Adipocyte (in vitro differentiated cells): Measurements from ENCODE around the gene MAST4.

Experiments used
- DNase-seq: peaks from one replicate; pipeline ENCODE4 v3.0.0-alpha.2; 2015; ENCODE audit warnings: low read depth
- H3K27me3 ChIP-seq: replicated peaks from 2 replicates; pipeline ENCODE4 v1.7.0; 2013; ENCODE audit warnings: mild to moderate bottlenecking, low read length, moderate library complexity; ENCODE audit not compliant: control insufficient read depth, insufficient read depth
- H3K36me3 ChIP-seq: 2 replicates; pipeline ENCODE4 v1.7.0; 2013; ENCODE audit warnings: low read length, mild to moderate bottlenecking, moderate library complexity; ENCODE audit not compliant: control insufficient read depth, insufficient read depth, severe bottlenecking
- H3K4me1 ChIP-seq: 2 replicates; pipeline ENCODE4 v1.7.0; 2013; ENCODE audit warnings: mild to moderate bottlenecking, low read length, moderate library complexity; ENCODE audit not compliant: control insufficient read depth, insufficient read depth
- H3K4me3 ChIP-seq: 2 replicates; pipeline ENCODE4 v1.7.0; 2013; ENCODE audit warnings: mild to moderate bottlenecking, low read length, moderate library complexity
- H3K9ac ChIP-seq: 2 replicates; pipeline ENCODE4 v1.7.0; 2013; ENCODE audit warnings: mild to moderate bottlenecking, low read length, moderate library complexity
- H3K9me3 ChIP-seq: 2 replicates; pipeline ENCODE4 v1.7.0; 2013; ENCODE audit warnings: mild to moderate bottlenecking, low read length, moderate library complexity; ENCODE audit not compliant: control insufficient read depth

MAST4 gene

GRCh38 chr5:66828548-66829357, 232.6 kb downstream of the MAST4 start:
- no peaks in the 10 kb centered on the region for H3K36me3 ChIP-seq
- H3K4me1 ChIP-seq, result peaks cover 4% of the 10 kb centered on the region
- DNase-seq, result peak; percentile 78
- no peaks in the 10 kb centered on the region for H3K9me3 ChIP-seq
- peaks cover 6% of the 10 kb centered on the region for H3K27me3 ChIP-seq
- H3K4me3 ChIP-seq, result peak overlapping the region; percentile 77
- peak overlapping the region; percentile 38 for H3K9ac ChIP-seq

GRCh38 chr5:66829358-66829674, 233.1 kb downstream of the MAST4 start:
- H3K9me3 ChIP-seq, result no peaks in the 10 kb centered on the region
- H3K4me1 ChIP-seq, result peaks cover 4% of the 10 kb centered on the region
- DNase-seq, result peak; percentile 77
- H3K36me3 ChIP-seq, result no peaks in the 10 kb centered on the region
- peaks cover 6% of the 10 kb centered on the region for H3K27me3 ChIP-seq
- peak overlapping the region; percentile 38 for H3K9ac ChIP-seq
- H3K4me3 ChIP-seq, result peak overlapping the region; percentile 77

GRCh38 chr5:66829826-66830225, 233.6 kb downstream of the MAST4 start:
- no peak overlapping the region for H3K4me3 ChIP-seq

GRCh38 chr5:66830636-66831035, 234.4 kb downstream of the MAST4 start:
- Histone ChIP-seq H3K27me3 (peaks cover 6% of the 10 kb centered on the region), H3K4me3 (no peak overlapping the region), H3K9me3 (no peaks in the 10 kb centered on the region), H3K4me1 (peaks cover 4% of the 10 kb centered on the region), H3K36me3 (no peaks in the 10 kb centered on the region), H3K9ac (no peak overlapping the region)
- DNase-seq, result no peak

More at GRCh38 chr5:66829826-66830225, 233.6 kb downstream of the MAST4 start:
- peak; percentile 52 for DNase-seq
- H3K9ac ChIP-seq, result no peak overlapping the region
- H3K27me3 ChIP-seq, result peaks cover 6% of the 10 kb centered on the region
- no peaks in the 10 kb centered on the region for H3K36me3 ChIP-seq
- no peaks in the 10 kb centered on the region for H3K9me3 ChIP-seq
- peaks cover 4% of the 10 kb centered on the region for H3K4me1 ChIP-seq

- Histone ChIP-seq H3K4me3 (no peak overlapping the region), H3K4me1 (no peaks in the 10 kb centered on the region), H3K9ac (no peak overlapping the region), H3K27me3 (no peaks in the 10 kb centered on the region), H3K9me3 (no peaks in the 10 kb centered on the region), H3K36me3 (no peaks in the 10 kb centered on the region)
- DNase-seq, result no peak
Measured at GRCh38 chr5:66839636-66840185, 243.5 kb downstream of the MAST4 start.

GRCh38 chr5:66840511-66841013, 244.4 kb downstream of the MAST4 start:
- Histone ChIP-seq H3K36me3 (no peaks in the 10 kb centered on the region), H3K4me3 (no peak overlapping the region), H3K27me3 (no peaks in the 10 kb centered on the region), H3K4me1 (no peaks in the 10 kb centered on the region), H3K9ac (no peak overlapping the region), H3K9me3 (no peaks in the 10 kb centered on the region)
- DNase-seq, result no peak

GRCh38 chr5:66841264-66841663, 245.1 kb downstream of the MAST4 start:
- H3K36me3 ChIP-seq, result no peaks in the 10 kb centered on the region
- H3K9ac ChIP-seq, result no peak overlapping the region
- DNase-seq, result no peak
- H3K27me3 ChIP-seq, result no peaks in the 10 kb centered on the region
- H3K9me3 ChIP-seq, result no peaks in the 10 kb centered on the region
- H3K4me1 ChIP-seq, result no peaks in the 10 kb centered on the region
- H3K4me3 ChIP-seq, result no peak overlapping the region

- Histone ChIP-seq H3K4me1 (no peaks in the 10 kb centered on the region), H3K27me3 (no peaks in the 10 kb centered on the region), H3K36me3 (no peaks in the 10 kb centered on the region), H3K9ac (no peak overlapping the region), H3K9me3 (no peaks in the 10 kb centered on the region), H3K4me3 (no peak overlapping the region)
- no peak for DNase-seq
Measured at GRCh38 chr5:66842540-66842939, 246.3 kb downstream of the MAST4 start.

GRCh38 chr5:66843065-66843464, 246.9 kb downstream of the MAST4 start:
- Histone ChIP-seq H3K4me1 (no peaks in the 10 kb centered on the region), H3K9me3 (no peaks in the 10 kb centered on the region), H3K9ac (no peak overlapping the region), H3K27me3 (no peaks in the 10 kb centered on the region), H3K4me3 (no peak overlapping the region), H3K36me3 (no peaks in the 10 kb centered on the region)
- DNase-seq, result no peak

- no peak overlapping the region for H3K4me3 ChIP-seq
- H3K27me3 ChIP-seq, result peaks cover 9% of the 10 kb centered on the region
- H3K4me1 ChIP-seq, result peaks cover 17% of the 10 kb centered on the region
- no peaks in the 10 kb centered on the region for H3K36me3 ChIP-seq
- no peak overlapping the region for H3K9ac ChIP-seq
- no peak for DNase-seq
- no peaks in the 10 kb centered on the region for H3K9me3 ChIP-seq
Measured at GRCh38 chr5:66848749-66849641, 252.8 kb downstream of the MAST4 start.

- no peaks in the 10 kb centered on the region for H3K9me3 ChIP-seq
- H3K27me3 ChIP-seq, result peaks cover 9% of the 10 kb centered on the region
- H3K4me3 ChIP-seq, result no peak overlapping the region
- no peak overlapping the region for H3K9ac ChIP-seq
- H3K4me1 ChIP-seq, result peaks cover 17% of the 10 kb centered on the region
- no peaks in the 10 kb centered on the region for H3K36me3 ChIP-seq
- peak; percentile 18 for DNase-seq
Measured at GRCh38 chr5:66849803-66850202, 253.6 kb downstream of the MAST4 start.
